Right lobe of liver (tissue), 6 donors: Measurements from ENCODE around the gene AJUBA. TPM values are rescaled to one million over a fixed set of nuclear protein-coding genes. Genes with fewer than 3 reads are reported as not detected.
A peak's percentile ranks its signal among the peaks of the same experiment; 100 is the strongest.

Experiments
- ATAC-seq, 4 donors: fragments of 200-7000 bp; cut with Tn5 transposase; one replicate each; pipeline ENCODE4 v1.9.1; 2020; ENCODE audit warnings: mild to moderate bottlenecking in 4 of 4, moderate library complexity in 4 of 4
- DNase-seq, 3 donors: peaks; one replicate each; pipeline ENCODE4 v3.0.0-alpha.2; 2020
- H3K27ac ChIP-seq, 3 donors: fragments of 200-600 bp; one replicate each; pipeline ENCODE4 v1.8.0; 2022
- H3K27me3 ChIP-seq, 2 donors: fragments of 200-600 bp; one replicate each; pipeline ENCODE4 v1.8.0; 2022
- H3K36me3 ChIP-seq, 4 donors: fragments of 200-600 bp; sonication (generic) in 1 of 4; one replicate each; pipeline versions ENCODE4 v1.5.1 to v1.8.0; 2017 to 2022; ENCODE audit warnings: control low read depth in 1 of 4
- H3K4me1 ChIP-seq, 4 donors: fragments of 200-600 bp; sonication (generic) in 1 of 4; one replicate each; pipeline versions ENCODE4 v1.5.1 to v1.8.0; 2017 to 2022; ENCODE audit warnings: control low read depth in 1 of 4
- H3K4me3 ChIP-seq, 3 donors: fragments of 200-600 bp; one replicate each; pipeline ENCODE4 v1.8.0; 2022
- H3K9me3 ChIP-seq, 4 donors: fragments of 200-600 bp; sonication (generic) in 1 of 4; one replicate each; pipeline versions ENCODE4 v1.5.1 to v1.8.0; 2017 to 2022; ENCODE audit warnings: control low read depth in 1 of 4
- CTCF ChIP-seq, 4 donors: fragments of 200-600 bp in 3 of 4; fragments of 450-650 bp in 1 of 4; IDR thresholded peaks; one replicate each; pipeline versions ENCODE4 v1.5.1 to v1.8.0; 2016 to 2022; ENCODE audit warnings: antibody characterized with exemption in 4 of 4, mild to moderate bottlenecking in 2 of 4
- POLR2A ChIP-seq: fragments of 450-650 bp; IDR thresholded peaks from one replicate; pipeline ENCODE4 v1.6.1; 2017; ENCODE audit warnings: antibody characterized with exemption, mild to moderate bottlenecking
- WGBS: methylation state at CpG from one replicate; pipeline ENCODE4 v1.1.6; 2018; ENCODE audit warnings: low coverage, low lambda C conversion rate; ENCODE audit not compliant: insufficient coverage; ENCODE audit errors: missing lambda C conversion rate; 5-methylcytosine and 5-hydroxymethylcytosine counted together
- intact Hi-C, 2 donors: fragments of 100-400 bp; cut with DNase I; formaldehyde crosslinking; loops; one replicate each; pipeline versions ENCODE4 v1.11.2 to v1.14.1; 2022
- total RNA-seq, 6 experiments: library from RNA; depleted of rRNA in 2 of 6; stranded (reverse); fragments of >200 nt in 2 of 6; fragmentation: NEBNext Ultra II Directional in 3 of 6; extraction: Animal tissue kit (Norgen Biotek cat#: 25700) in 3 of 6; gene quantifications; one replicate each; pipeline versions ENCODE4 v1.1.0 to v1.2.4, GENCODE V29; 2016 to 2023
- donor health status: DM: no; HTN: yes; CAD: no.
- donor health status: DM: no; HTN: no; CAD: no.
- donor health status: DM: no; HTN: no; CAD: no.
- donor health status: DM: no; HTN: yes; CAD: no.
- donor health status: DM: no; HTN: yes; CAD: no.

The AJUBA gene
- total RNA-seq, 6 experiments from 2014 or later, result 7.8 to 64.6 (median 54.2) TPM

GRCh38 chr14:22979748-22980392 lies 2.5 kb downstream of the AJUBA start:
- intact Hi-C loops, result no loop called here
- ATAC-seq (no peak), DNase-seq (no peak)
- Histone ChIP-seq H3K4me1 (peaks cover 0 to 61% (median 28%) of the 10 kb centered on the region in 4 donors), H3K27me3 (no peaks in the 10 kb centered on the region), H3K4me3 (peak overlapping the region; percentile 65 to 90 (median 83)), H3K9me3 (no peaks in the 10 kb centered on the region), H3K36me3 (no peaks in the 10 kb centered on the region), H3K27ac (peak overlapping the region; percentile 17 to 89 (median 53))
- 21% methylated on average over 8 of the region's 8 CpGs for WGBS
- TF ChIP-seq CTCF (IDR thresholded peaks at IDR 0.05) (no peak), POLR2A (no peak)

- intact Hi-C loops, result no loop called here
- Histone ChIP-seq H3K27me3 (no peaks in the 10 kb centered on the region), H3K36me3 (peaks cover 0 to under 1% (median 0%) of the 10 kb centered on the region in 4 donors), H3K27ac (peak overlapping the region in 2 of 3 donors; percentile 86 to 89), H3K9me3 (no peaks in the 10 kb centered on the region), H3K4me1 (peaks cover 0 to 68% (median 32%) of the 10 kb centered on the region in 4 donors), H3K4me3 (peak overlapping the region in 1 of 3 donors; percentile 42)
- TF ChIP-seq POLR2A (no peak), CTCF (IDR thresholded peaks at IDR 0.05) (no peak)
- DNase-seq, result no peak
- ATAC-seq, result no peak
- 0% methylated on average over 1 of the region's 5 CpGs for WGBS
These were observed 3.2 kb downstream of the AJUBA start for GRCh38 chr14:22978981-22979671.

DNA sequence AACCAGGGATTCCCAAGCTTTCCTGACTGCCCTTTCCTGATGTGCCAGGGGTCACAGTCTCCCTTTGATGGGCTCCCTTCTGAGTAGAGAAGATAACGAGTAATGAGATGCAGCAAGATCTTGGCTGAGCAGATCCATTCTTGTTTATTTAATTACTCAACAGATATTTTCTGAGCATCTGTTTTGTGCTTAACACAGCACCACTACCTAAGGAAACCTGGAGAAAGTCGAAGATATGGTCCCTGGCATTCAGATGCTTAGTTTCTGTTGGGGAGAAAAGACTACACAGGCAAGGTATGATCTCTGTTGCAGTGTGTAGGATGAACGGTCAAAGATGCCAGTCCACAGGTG lies 3.9 kb downstream of the AJUBA start:
- peak overlapping the region; percentile 67 to 89 (median 86) for H3K27ac ChIP-seq
- DNase-seq (no peak), ATAC-seq (peak in 2 of 4 donors; percentile 5 to 6)
- WGBS, result 14% methylated on average over 3 of the region's 3 CpGs
- H3K27me3 ChIP-seq, result no peaks in the 10 kb centered on the region
- peak overlapping the region in 1 of 3 donors; percentile 42 for H3K4me3 ChIP-seq
- peaks cover 0 to 65% (median 32%) of the 10 kb centered on the region in 4 donors for H3K4me1 ChIP-seq
- intact Hi-C loops, result no loop called here
- TF ChIP-seq POLR2A (no peak), CTCF (IDR thresholded peaks at IDR 0.05) (no peak)
- peaks cover 0 to 6% (median 0%) of the 10 kb centered on the region in 4 donors for H3K36me3 ChIP-seq
- no peaks in the 10 kb centered on the region for H3K9me3 ChIP-seq

GRCh38 chr14:22977684-22978486 lies 4.5 kb downstream of the AJUBA start:
- peaks cover 0 to 11% (median 2%) of the 10 kb centered on the region in 4 donors for H3K36me3 ChIP-seq
- DNase-seq (peak; percentile 79 to 88 (median 83)), ATAC-seq (peak; percentile 66 to 73 (median 68))
- no peaks in the 10 kb centered on the region for H3K9me3 ChIP-seq
- 13% methylated on average over 4 of the region's 8 CpGs for WGBS
- H3K4me3 ChIP-seq, result peak overlapping the region in 2 of 3 donors; percentile 11 to 42
- peak overlapping the region; percentile 67 to 89 (median 86) for H3K27ac ChIP-seq
- intact Hi-C loops, result no loop called here
- peaks cover 0 to 63% (median 29%) of the 10 kb centered on the region in 4 donors for H3K4me1 ChIP-seq
- TF ChIP-seq POLR2A (peak; percentile 24), CTCF (IDR thresholded peaks at IDR 0.05) (no peak)
- H3K27me3 ChIP-seq, result no peaks in the 10 kb centered on the region
